K562 (cell line): Measurements from ENCODE around the gene TPGS1. TPM values are rescaled to one million over a fixed set of nuclear protein-coding genes. Genes with fewer than 3 reads are reported as not detected.

Experiments
- ARID3A ChIP-seq: IDR thresholded peaks from 2 replicates; pipeline ENCODE4 v1.6.1; 2012; ENCODE audit warnings: low read depth, low read length, improper control_type of control experiment, borderline replicate concordance
- ATF3 ChIP-seq, 2 experiments: fragments of 450-650 bp in 1 of 2; sonication (generic) in 1 of 2; formaldehyde crosslinking in 1 of 2; IDR thresholded peaks in 1 of 2; conservative IDR thresholded peaks in 1 of 2; 2 replicates each; pipeline versions ENCODE4 v1.6.1 to v1.8.1; 2016 to 2023; ENCODE audit warnings: mild to moderate bottlenecking in 2 of 2, moderate library complexity in 2 of 2, inconsistent platforms in 1 of 2, missing genetic modification reagents in 1 of 2
- C11orf30 ChIP-seq: fragments of 450-650 bp; IDR thresholded peaks from 2 replicates; pipeline ENCODE4 v1.6.1; 2016; ENCODE audit warnings: low read depth, mild to moderate bottlenecking
- HDAC8 ChIP-seq: fragments of 450-650 bp; IDR thresholded peaks from 2 replicates; pipeline ENCODE4 v1.6.1; 2016; ENCODE audit warnings: mild to moderate bottlenecking, missing genetic modification characterization, moderate library complexity, missing compliant biosample characterization
- HDGF ChIP-seq: fragments of 450-650 bp; IDR thresholded peaks from 2 replicates; pipeline ENCODE4 v1.6.1; 2016
- HMG20A ChIP-seq: fragments of 450-650 bp; formaldehyde crosslinking; conservative IDR thresholded peaks from 2 replicates; pipeline ENCODE4 v1.4.0; 2020; ENCODE audit warnings: mild to moderate bottlenecking, mixed read lengths
- MLLT1 ChIP-seq, 2 experiments: fragments of 450-650 bp; IDR thresholded peaks; 2 replicates each; pipeline ENCODE4 v1.6.1; 2016
- PHF8 ChIP-seq: fragments of 200-600 bp; sonication (generic); IDR thresholded peaks from 2 replicates; pipeline ENCODE4 v1.6.1; 2012; ENCODE audit warnings: mixed run types, mild to moderate bottlenecking, inconsistent platforms, low read length, moderate library complexity, borderline replicate concordance
- PML ChIP-seq: IDR thresholded peaks from 2 replicates; pipeline ENCODE4 v1.6.1; 2012; ENCODE audit warnings: low read length, inconsistent platforms
- RBFOX2 ChIP-seq: fragments of 200-400 bp; formaldehyde crosslinking; IDR thresholded peaks from 2 replicates; pipeline ENCODE4 v1.6.1; 2017; ENCODE audit warnings: low read depth, mild to moderate bottlenecking, low read length, moderate library complexity
- ZNF398 ChIP-seq: fragments of 250-450 bp; sonication (Bioruptor Pico); IDR thresholded peaks from 2 replicates; pipeline ENCODE4 v1.8.0; 2021; ENCODE audit warnings: moderate library complexity, mild to moderate bottlenecking, inconsistent platforms
- ZNF449 ChIP-seq: fragments of 250-450 bp; sonication (Bioruptor Pico); IDR thresholded peaks from 2 replicates; pipeline ENCODE4 v1.8.0; 2022; ENCODE audit warnings: moderate library complexity, mild to moderate bottlenecking, inconsistent platforms
- ZNF551 ChIP-seq: fragments of 250-450 bp; sonication (Bioruptor Pico); IDR thresholded peaks from 2 replicates; pipeline ENCODE4 v1.5.0; 2021; ENCODE audit warnings: mild to moderate bottlenecking, moderate library complexity
- ZNF655 ChIP-seq: fragments of 250-450 bp; sonication (Bioruptor Pico); IDR thresholded peaks from 2 replicates; pipeline ENCODE4 v1.5.0; 2021
- ZNF668 ChIP-seq: fragments of 250-450 bp; sonication (Bioruptor Pico); IDR thresholded peaks from 2 replicates; pipeline ENCODE4 v1.8.0; 2022; ENCODE audit warnings: mild to moderate bottlenecking, inconsistent platforms
- polyA plus RNA-seq, 8 experiments: library from polyadenylated mRNA; depleted of rRNA in 4 of 8; stranded (reverse) in 5 of 8; unstranded in 3 of 8; fragments of >200 nt; fragmentation: Nextera tagmentation in 2 of 8; fragmentation: Illumina TruSeq in 1 of 8; extraction: Ambion mirVana in 2 of 8; extraction: Trizol in 1 of 8; gene quantifications; 2 replicates each; pipeline versions ENCODE4 v1.2.1 to v1.2.3, GENCODE V29; 2011 to 2014; ENCODE audit warnings: inconsistent platforms in 1 of 8, missing spikeins in 1 of 8
- total RNA-seq, 7 experiments: library from RNA; depleted of rRNA in 6 of 7; stranded (reverse); fragments of >200 nt in 6 of 7; fragmentation: Illumina TruSeq in 2 of 7; extraction: Trizol in 2 of 7; gene quantifications; 2 replicates each; pipeline versions ENCODE4 v1.2.1 to v1.2.3, GENCODE V29; 2011 to 2021; ENCODE audit warnings: low replicate concordance in 1 of 7

TPGS1 gene
- total and polyA plus RNA-seq, 9 of the 15 experiments (the other 6 are each of a cell fraction or from before 2014, with no cell fraction given): 0.30 to 31.6 (median 1.2) TPM; not detected in 2

GRCh38 chr19:531753-532560 is 24.7 kb downstream of the TPGS1 start, which contains the start of gene CDC34 (continued):
- TF ChIP-seq ZNF551 (CRISPR knock-in tag) (no peak), HDAC8 (tag) (no peak), ARID3A (no peak), RBFOX2 (peak; percentile 61), HDGF (no peak), PHF8 (peak; percentile 61; the same call in 1 of the 2 replicates), ZNF398 (CRISPR knock-in tag) (no peak), MLLT1 (IDR thresholded peaks at IDR 0.05) (0 out of 4 replicates have a peak, but pooled peaks of 1 of the 2 experiments have one; percentile 3), ZNF668 (CRISPR knock-in tag) (no peak), HMG20A (CRISPR knock-in tag) (no peak), PML (no peak), C11orf30 (no peak), ATF3 (IDR thresholded peaks at IDR 0.05) (no peak), ATF3 (CRISPR knock-in tag; conservative IDR thresholded peaks at IDR 0.05) (no peak), ZNF655 (CRISPR knock-in tag) (no peak), ZNF449 (CRISPR knock-in tag) (no peak)
